Neural progenitor cell (in vitro differentiated cells): ENCODE results near the gene TRRAP. TPM values are rescaled to one million over a fixed set of nuclear protein-coding genes. Genes with fewer than 3 reads are reported as not detected.

Experiments used
- DNase-seq: peaks from one replicate; pipeline ENCODE4 v3.0.0-alpha.2; 2016; ENCODE audit warnings: low spot score
- H2AFZ ChIP-seq: fragments of 200-600 bp; sonication (generic); replicated peaks from 2 replicates; pipeline ENCODE4 v1.6.1; 2016; ENCODE audit warnings: antibody characterized with exemption
- H3F3A ChIP-seq: fragments of 200-600 bp; sonication (generic); 2 replicates; pipeline ENCODE4 v1.6.1; 2016; ENCODE audit warnings: antibody characterized with exemption, low read depth
- H3K27ac ChIP-seq: fragments of 200-600 bp; sonication (generic); 2 replicates; pipeline ENCODE4 v1.5.1; 2016; ENCODE audit warnings: mild to moderate bottlenecking
- H3K27me3 ChIP-seq: fragments of 200-600 bp; sonication (generic); 2 replicates; pipeline ENCODE4 v1.6.1; 2016; ENCODE audit warnings: mild to moderate bottlenecking, moderate library complexity
- H3K36me3 ChIP-seq: fragments of 200-600 bp; sonication (generic); 2 replicates; pipeline ENCODE4 v1.5.1; 2016
- H3K4me1 ChIP-seq: fragments of 200-600 bp; sonication (generic); 2 replicates; pipeline ENCODE4 v1.6.1; 2016; ENCODE audit warnings: mixed run types
- H3K4me2 ChIP-seq: fragments of 200-600 bp; sonication (generic); 2 replicates; pipeline ENCODE4 v1.6.1; 2016
- H3K4me3 ChIP-seq: fragments of 200-600 bp; sonication (generic); 2 replicates; pipeline ENCODE4 v1.5.1; 2016
- H3K79me2 ChIP-seq: fragments of 200-600 bp; sonication (generic); 2 replicates; pipeline ENCODE4 v1.6.1; 2016; ENCODE audit warnings: low read depth
- H3K9ac ChIP-seq: fragments of 200-600 bp; sonication (generic); 2 replicates; pipeline ENCODE4 v1.6.1; 2016
- H3K9me3 ChIP-seq: fragments of 200-600 bp; sonication (generic); 2 replicates; pipeline ENCODE4 v1.5.1; 2016; ENCODE audit warnings: low read depth
- H4K20me1 ChIP-seq: fragments of 200-600 bp; sonication (generic); 2 replicates; pipeline ENCODE4 v1.6.1; 2016; ENCODE audit warnings: low read depth
- H3K27ac Mint-ChIP-seq: 3 replicates; pipeline ENCODE4 v1.8.0; 2021; ENCODE audit warnings: mixed read lengths
- H3K27me3 Mint-ChIP-seq: 2 replicates; pipeline ENCODE4 v1.8.0; 2022; ENCODE audit warnings: low read depth, mild to moderate bottlenecking, inconsistent platforms, moderate library complexity, mixed read lengths; ENCODE audit not compliant: insufficient read depth
- H3K36me3 Mint-ChIP-seq: 3 replicates; pipeline ENCODE4 v1.8.0; 2021; ENCODE audit warnings: mixed read lengths
- H3K4me1 Mint-ChIP-seq: 3 replicates; pipeline ENCODE4 v1.8.0; 2021; ENCODE audit warnings: mixed read lengths
- H3K4me3 Mint-ChIP-seq: 3 replicates; pipeline ENCODE4 v1.8.0; 2021; ENCODE audit warnings: mild to moderate bottlenecking, moderate library complexity, mixed read lengths
- H3K9me3 Mint-ChIP-seq: 3 replicates; pipeline ENCODE4 v1.8.0; 2020; ENCODE audit warnings: mixed read lengths
- CTCF ChIP-seq: fragments of 200-600 bp; sonication (generic); IDR thresholded peaks from 2 replicates; pipeline ENCODE4 v1.5.1; 2017; ENCODE audit warnings: antibody characterized with exemption, mild to moderate bottlenecking
- EZH2 ChIP-seq: fragments of 200-600 bp; sonication (generic); IDR thresholded peaks from 2 replicates; pipeline ENCODE4 v1.6.1; 2017; ENCODE audit warnings: antibody characterized with exemption, mild to moderate bottlenecking, moderate library complexity
- EZH2phosphoT487 ChIP-seq: fragments of 200-600 bp; sonication (generic); IDR thresholded peaks from 2 replicates; pipeline ENCODE4 v1.6.1; 2017; ENCODE audit warnings: antibody characterized with exemption
- total RNA-seq: library from RNA; depleted of rRNA; stranded (reverse); fragments of >200 nt; gene quantifications from 2 replicates; pipeline ENCODE4 v1.2.3, GENCODE V29; 2015; ENCODE audit warnings: low replicate concordance

The TRRAP gene
- total RNA-seq, 1 donor from 2014 or later: 19.9 TPM

GRCh38 chr7:98995111-98995510 is 116.8 kb downstream of the TRRAP start:
- H3K36me3 ChIP-seq: no peaks in the 10 kb centered on the region
- no peaks in the 10 kb centered on the region for H3F3A ChIP-seq
- no peaks in the 10 kb centered on the region for H3K9me3 ChIP-seq
- peaks cover 38% of the 10 kb centered on the region for H3K36me3 Mint-ChIP-seq
- DNase-seq: no peak
- H3K4me1 Mint-ChIP-seq: no peaks in the 10 kb centered on the region
- H3K9me3 Mint-ChIP-seq: no peaks in the 10 kb centered on the region
- no peak for TF ChIP-seq EZH2phosphoT487
- TF ChIP-seq EZH2: no peak
- no peak for TF ChIP-seq CTCF
- H3K4me2 ChIP-seq: no peak overlapping the region
- no peaks in the 10 kb centered on the region for H3K27me3 ChIP-seq
- H3K27ac ChIP-seq: no peak overlapping the region
- H3K4me1 ChIP-seq: no peaks in the 10 kb centered on the region
- no peak overlapping the region for H3K4me3 ChIP-seq
- no peak overlapping the region for H3K9ac ChIP-seq
- no peak overlapping the region for H2AFZ ChIP-seq
- no peak overlapping the region for H3K27ac Mint-ChIP-seq
- H3K79me2 ChIP-seq: no peaks in the 10 kb centered on the region
- H3K27me3 Mint-ChIP-seq: no peaks in the 10 kb centered on the region
- H3K4me3 Mint-ChIP-seq: no peak overlapping the region
- H4K20me1 ChIP-seq: no peaks in the 10 kb centered on the region

GRCh38 chr7:98995523-98996149 is 117.3 kb downstream of the TRRAP start:
- Mint-ChIP-seq H3K27me3 (no peaks in the 10 kb centered on the region), H3K36me3 (peaks cover 34% of the 10 kb centered on the region), H3K4me1 (no peaks in the 10 kb centered on the region), H3K9me3 (no peaks in the 10 kb centered on the region), H3K27ac (no peak overlapping the region), H3K4me3 (no peak overlapping the region)
- Histone ChIP-seq H3K9me3 (no peaks in the 10 kb centered on the region), H3K27me3 (no peaks in the 10 kb centered on the region), H3K4me2 (no peak overlapping the region), H3K36me3 (no peaks in the 10 kb centered on the region), H3K27ac (no peak overlapping the region), H3K4me1 (no peaks in the 10 kb centered on the region), H3K4me3 (no peak overlapping the region), H3F3A (no peaks in the 10 kb centered on the region), H2AFZ (no peak overlapping the region), H3K9ac (no peak overlapping the region), H3K79me2 (no peaks in the 10 kb centered on the region), H4K20me1 (no peaks in the 10 kb centered on the region)
- no peak for DNase-seq
- no peak for TF ChIP-seq CTCF
- no peak for TF ChIP-seq EZH2phosphoT487
- no peak for TF ChIP-seq EZH2

- no peak overlapping the region for H2AFZ ChIP-seq
- H3K27ac Mint-ChIP-seq: no peak overlapping the region
- no peak overlapping the region for H3K27ac ChIP-seq
- H3K4me3 Mint-ChIP-seq: no peak overlapping the region
- no peak for DNase-seq
- no peaks in the 10 kb centered on the region for H3K79me2 ChIP-seq
- no peaks in the 10 kb centered on the region for H3K4me1 Mint-ChIP-seq
- H3K4me1 ChIP-seq: no peaks in the 10 kb centered on the region
- no peaks in the 10 kb centered on the region for H3K27me3 Mint-ChIP-seq
- peaks cover 39% of the 10 kb centered on the region for H3K36me3 Mint-ChIP-seq
- H3K9ac ChIP-seq: no peak overlapping the region
- no peaks in the 10 kb centered on the region for H3K9me3 Mint-ChIP-seq
- no peak overlapping the region for H3K4me3 ChIP-seq
- H3F3A ChIP-seq: no peaks in the 10 kb centered on the region
- H3K9me3 ChIP-seq: no peaks in the 10 kb centered on the region
- H3K4me2 ChIP-seq: no peak overlapping the region
- H3K36me3 ChIP-seq: no peaks in the 10 kb centered on the region
- H3K27me3 ChIP-seq: no peaks in the 10 kb centered on the region
- H4K20me1 ChIP-seq: no peaks in the 10 kb centered on the region
- no peak for TF ChIP-seq EZH2phosphoT487
Measured at GRCh38 chr7:98996150-98996552, 117.8 kb downstream of the TRRAP start.

GRCh38 chr7:98997846-98998245 is 119.5 kb downstream of the TRRAP start:
- Mint-ChIP-seq H3K27me3 (no peaks in the 10 kb centered on the region), H3K36me3 (peaks cover 37% of the 10 kb centered on the region), H3K27ac (no peak overlapping the region), H3K4me3 (no peak overlapping the region), H3K9me3 (no peaks in the 10 kb centered on the region), H3K4me1 (no peaks in the 10 kb centered on the region)
- Histone ChIP-seq H3K27ac (no peak overlapping the region), H3K9ac (no peak overlapping the region), H3K4me2 (no peak overlapping the region), H3K27me3 (no peaks in the 10 kb centered on the region), H3K9me3 (no peaks in the 10 kb centered on the region), H3K36me3 (no peaks in the 10 kb centered on the region), H3K4me3 (no peak overlapping the region), H4K20me1 (no peaks in the 10 kb centered on the region), H3K4me1 (no peaks in the 10 kb centered on the region), H3F3A (no peaks in the 10 kb centered on the region), H2AFZ (no peak overlapping the region), H3K79me2 (no peaks in the 10 kb centered on the region)
- no peak for DNase-seq
- TF ChIP-seq CTCF: no peak
- TF ChIP-seq EZH2: no peak
- TF ChIP-seq EZH2phosphoT487: no peak
